Measurements from ENCODE around the gene VMA21. TPM values are rescaled to one million over a fixed set of nuclear protein-coding genes. Genes with fewer than 3 reads are reported as not detected.

Gene VMA21, protein sequence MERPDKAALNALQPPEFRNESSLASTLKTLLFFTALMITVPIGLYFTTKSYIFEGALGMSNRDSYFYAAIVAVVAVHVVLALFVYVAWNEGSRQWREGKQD
- 30.7 TPM for total RNA-seq

DNA sequence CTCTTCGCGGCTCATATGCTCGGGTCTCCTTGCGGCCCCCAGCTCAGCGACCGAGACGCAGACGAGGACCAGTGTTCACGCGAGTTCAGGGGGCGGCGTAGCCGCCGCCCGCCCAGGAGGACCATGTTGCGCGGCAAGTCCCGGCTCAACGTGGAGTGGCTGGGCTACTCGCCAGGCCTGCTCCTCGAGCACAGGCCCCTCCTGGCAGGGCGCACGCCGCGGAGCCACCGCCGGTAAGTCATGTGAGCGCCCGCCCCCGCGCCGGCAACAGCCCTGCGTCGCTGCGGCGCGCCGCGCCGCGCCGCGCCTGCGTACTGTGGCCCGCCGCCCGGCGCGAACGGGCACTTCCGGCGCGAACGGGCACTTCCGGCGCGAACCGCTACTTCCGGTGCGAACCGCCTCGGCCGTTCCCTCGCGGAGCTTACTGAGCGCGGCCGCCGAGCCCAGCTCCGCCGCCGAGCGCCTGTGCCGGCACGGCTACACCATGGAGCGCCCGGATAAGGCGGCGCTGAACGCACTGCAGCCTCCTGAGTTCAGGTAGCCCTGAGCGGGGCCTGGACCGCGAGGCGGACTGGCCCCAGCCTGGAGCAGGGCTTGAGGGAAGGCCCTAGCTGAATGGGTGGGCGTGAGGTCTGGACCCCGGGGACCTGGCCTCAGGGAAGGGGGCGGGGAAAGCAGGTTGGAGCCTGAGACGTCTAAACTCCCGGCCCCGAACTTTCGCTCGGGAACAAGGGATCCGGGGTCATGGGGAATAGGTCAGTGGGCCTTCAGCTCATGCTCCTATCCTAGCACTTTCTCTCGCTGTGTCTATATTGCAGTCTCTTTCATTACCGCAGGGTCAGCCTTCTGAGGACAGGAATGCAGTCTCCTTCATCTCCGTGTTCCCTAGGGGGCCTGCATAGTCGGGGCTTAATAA, at the start of gene VMA21:
Gene VMA21 (plus strand): TSS at position 382 of the 916 bp plus-strand sequence. CDS start 103 bp downstream, at position 485.
- DNase-seq, result peak; percentile 91

DNA sequence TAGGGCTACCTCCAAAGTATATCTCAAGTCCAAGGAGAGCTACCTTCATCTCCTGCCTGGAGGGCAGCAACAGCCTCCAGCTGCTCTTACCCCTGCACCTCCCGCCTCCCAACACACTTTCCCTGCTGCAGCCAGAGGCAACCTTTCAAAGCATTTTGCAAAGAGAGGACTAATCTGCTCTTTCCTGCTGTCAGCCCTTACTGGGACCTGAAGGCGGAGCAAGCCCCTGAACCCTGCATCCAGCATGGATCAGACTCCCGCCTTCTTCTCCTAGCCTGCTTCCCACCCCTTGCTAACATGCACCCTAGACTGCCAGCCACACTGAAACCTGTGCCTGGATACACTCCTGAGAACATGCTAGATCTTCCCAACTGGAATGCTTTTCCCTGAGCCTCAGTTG, 37.7 kb upstream of the VMA21 start:
- DNase-seq, result no peak

DNA sequence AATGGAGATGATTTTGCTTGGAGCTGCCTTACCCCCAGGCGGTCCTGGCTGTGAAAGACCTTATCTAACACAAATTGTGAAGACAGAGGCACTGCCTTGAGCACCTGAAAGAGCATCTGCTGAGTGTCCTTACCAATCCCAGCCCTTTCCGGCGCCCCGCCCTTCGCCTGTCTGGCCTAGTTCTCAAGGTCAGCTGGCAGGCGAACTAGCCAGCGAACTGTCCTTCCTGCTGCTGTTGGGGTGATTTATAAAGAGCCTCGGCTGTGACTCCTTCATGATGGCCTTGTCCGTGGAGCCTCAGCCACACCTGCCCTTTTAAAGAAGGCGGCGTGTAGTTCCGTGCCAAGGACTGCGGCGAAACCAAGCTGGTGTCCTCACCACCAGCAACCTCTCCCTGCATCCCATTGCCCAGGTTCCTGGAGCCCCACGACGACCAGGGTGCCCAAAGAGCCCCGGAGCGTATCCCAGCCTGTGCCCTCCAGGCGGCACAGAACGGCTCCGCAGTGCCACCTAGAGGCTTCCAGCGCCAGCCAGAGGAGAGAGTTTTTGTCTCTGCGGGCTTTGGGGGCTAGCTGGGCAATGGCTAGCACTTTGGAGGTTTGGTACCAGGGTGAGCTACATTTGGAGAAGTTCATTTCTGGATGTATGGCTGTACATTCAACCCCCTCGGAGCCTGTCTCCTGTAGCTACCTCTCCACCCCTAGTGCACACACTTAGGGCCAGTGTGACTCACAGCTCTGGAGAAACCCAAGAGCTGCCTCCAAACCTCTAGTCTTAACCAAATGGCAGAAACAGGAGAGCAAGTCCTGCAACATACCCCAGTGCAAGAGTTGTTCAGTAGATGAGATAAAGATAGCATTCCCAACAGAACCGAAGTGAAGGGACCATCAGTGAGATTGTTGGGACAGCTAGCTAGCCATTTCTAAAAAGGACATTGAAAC, 36.8 kb upstream of the VMA21 start:
- DNase-seq, result peak; percentile 32

DNA sequence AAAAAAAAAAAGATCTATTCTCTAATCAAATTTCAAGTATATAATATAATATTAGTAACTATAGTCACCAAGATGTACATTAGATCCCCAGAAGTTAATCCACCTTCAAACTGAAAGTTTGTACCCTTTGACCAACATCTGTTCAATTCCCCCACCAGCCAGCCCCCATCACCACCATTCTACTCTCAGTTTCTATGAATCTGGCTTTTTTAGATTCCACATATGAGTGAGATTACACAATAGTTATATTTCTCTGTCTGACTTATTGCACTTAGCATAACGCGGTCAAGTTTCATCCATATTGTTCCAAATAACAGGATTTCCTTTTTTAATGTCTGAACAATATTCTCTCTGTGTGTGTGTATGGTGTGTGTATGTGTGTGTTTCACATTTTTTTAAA, 33.7 kb upstream of the VMA21 start:
- DNase-seq, result no peak

DNA sequence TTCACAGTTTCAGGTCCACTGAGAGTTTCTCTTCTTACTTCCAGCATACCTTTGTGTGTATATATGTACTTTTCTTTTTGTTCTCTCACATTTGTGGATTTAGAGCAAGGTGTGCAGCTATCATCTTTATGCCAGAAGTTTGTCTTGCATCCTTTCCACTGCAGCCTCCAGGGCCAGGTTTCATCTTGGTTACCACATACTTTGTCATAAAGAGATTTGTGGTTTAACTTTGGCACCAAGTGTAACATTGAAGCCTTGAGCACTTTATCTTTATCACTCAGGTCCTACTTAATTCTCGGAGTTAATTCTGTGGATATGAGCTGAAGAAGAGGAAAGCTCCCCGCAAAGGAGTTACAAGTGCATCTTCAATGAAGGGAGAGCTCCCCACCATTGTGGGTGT, 31.4 kb upstream of the VMA21 start:
- DNase-seq, result no peak

DNA sequence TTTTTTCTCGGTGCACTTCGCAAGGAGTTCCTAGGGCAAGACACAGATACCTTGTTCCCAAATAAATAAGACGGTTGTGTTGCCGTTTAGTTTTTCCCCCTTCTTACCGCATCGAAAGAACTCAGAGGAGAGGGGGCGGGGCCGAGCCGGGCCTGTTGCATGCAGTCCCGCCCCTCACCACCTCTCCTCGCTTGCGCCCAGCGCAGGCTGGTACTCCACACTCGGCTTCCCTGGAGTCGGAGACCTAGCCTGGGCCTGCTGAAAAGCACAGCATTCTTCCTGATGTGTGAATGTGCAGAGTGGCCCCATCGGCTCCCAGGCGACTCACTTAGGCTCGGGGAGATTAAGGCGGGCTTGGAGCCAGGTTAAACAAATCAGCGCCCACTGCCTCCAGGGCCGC, 26.1 kb upstream of the VMA21 start:
- no peak for DNase-seq

DNA sequence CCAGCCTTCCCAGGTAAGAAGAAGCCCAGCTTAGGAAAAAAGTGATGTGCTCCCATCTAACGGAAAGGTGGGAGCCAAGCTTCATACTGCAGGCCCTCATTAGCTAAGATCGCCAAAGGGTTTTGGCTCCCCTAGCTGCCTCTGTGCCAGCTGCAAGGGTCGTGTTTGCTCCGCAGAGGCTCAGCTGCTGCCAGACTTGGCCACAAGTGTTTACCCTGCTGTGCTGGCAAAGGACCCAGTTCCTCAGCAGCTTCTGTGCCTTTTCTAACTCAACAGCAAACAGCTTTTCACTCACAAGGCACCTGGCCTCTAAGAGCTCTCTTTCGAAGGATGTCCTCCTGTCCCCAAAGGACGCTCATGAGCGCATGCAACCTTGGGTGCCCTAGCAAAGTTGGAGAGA, 12.2 kb upstream of the VMA21 start:
- DNase-seq, result peak; percentile 84

DNA sequence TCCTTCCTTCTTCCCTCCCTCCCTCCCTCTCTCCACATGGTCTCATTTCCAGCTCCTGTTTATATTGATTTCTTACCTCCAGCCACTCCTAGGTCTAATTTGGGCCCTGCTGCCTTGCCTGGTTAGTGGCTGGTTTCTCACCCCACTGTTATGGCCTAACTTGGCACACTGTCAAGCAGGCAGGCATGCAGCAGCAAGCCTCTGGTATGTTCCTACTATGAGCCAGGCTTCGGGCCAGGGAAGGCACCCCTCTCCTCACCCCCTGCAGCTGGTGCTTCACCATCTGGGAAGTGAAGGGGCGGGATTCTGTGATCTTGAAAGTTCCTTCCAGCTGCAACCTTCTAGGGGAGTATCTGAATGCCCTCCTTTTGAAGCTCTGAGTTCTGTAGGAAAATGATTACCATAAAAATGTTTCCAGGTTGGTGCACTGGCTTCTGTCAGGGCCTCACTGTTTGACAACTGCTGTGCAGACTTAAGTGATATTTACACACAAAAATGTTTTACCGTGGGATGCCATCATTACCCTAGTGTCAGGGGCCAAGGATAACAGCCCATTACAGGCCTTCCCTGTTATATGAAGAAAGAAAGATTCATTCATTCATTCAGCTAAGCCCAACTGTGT, 10.1 kb upstream of the VMA21 start:
- peak; percentile 73 for DNase-seq

DNA sequence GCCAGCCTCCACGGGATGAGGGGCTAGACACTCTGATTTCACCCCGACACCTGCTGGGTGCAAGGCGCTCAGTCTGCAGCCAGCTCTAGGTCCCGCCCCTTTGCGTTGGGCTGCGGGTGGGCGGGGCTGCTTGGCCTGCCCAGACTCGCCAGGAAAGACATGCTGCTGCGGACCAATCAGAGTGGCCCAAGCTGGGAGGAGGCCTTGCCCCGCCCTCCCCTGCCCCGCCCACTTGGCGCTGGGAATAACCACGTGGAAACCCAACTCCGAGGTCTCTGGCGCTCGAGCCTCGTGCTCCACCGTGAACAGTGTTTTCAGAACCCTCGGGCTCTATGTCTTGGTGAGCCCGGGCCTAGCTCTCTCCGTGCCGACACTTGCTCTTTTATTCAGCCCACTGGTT, 5.3 kb upstream of the VMA21 start:
- no peak for DNase-seq

DNA sequence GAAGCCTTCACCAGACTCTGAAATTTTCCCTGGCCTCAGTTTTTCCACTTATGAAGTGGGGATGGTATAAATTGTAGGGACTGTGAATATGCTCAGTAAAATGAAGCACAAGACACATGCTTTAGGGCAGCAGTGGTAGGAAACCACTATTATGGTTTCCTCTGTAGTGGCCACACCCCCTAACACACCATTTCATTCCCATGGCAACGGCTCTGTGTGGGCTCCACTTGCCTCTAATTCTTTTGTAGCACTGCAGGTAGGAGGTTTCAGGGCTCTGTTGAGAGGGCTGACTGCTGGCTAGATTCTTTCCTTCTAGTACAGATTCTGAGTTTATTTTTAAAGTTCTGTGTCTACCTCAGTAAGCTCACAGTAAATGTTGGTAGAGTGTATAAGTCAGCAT, 3.5 kb upstream of the VMA21 start:
- DNase-seq, result no peak

DNA sequence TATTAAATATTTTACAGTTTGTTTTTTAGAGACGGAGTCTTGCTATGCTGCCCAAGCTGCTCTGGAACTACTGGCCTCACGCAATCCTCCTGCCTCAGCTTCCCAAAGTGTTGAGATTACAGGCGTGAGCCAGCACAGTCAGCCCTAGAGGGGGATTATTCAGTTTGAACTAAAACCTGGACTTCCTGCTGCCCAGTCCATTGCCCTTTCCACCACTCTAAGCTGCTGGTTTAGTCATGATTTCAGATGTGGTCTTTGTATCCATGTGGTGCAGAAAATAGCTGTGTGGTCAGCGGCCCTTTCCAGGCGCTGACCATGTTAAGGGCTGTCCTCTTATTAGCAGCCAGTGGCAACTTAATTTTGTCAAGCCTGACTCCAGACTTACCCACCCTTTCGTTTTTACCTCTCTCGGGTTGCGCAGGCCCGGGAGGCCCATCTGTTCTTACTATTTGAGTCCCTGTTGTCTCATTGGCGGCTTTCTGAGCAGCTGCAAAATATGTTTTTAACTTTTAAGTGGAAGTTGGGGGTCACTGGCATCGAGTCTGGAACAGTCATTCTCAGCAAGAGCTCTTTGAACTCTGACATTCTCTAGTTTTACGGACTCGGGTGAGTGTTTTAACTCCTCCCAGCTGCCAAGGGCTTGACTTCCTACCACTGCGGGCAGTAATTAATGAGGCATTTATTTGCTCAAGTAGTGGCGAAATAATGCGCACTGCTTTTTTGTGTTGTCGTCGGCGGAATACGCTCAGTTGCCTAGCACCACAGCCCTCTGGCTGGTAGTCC, 773 bp upstream of the VMA21 start:
- peak; percentile 73 for DNase-seq

DNA sequence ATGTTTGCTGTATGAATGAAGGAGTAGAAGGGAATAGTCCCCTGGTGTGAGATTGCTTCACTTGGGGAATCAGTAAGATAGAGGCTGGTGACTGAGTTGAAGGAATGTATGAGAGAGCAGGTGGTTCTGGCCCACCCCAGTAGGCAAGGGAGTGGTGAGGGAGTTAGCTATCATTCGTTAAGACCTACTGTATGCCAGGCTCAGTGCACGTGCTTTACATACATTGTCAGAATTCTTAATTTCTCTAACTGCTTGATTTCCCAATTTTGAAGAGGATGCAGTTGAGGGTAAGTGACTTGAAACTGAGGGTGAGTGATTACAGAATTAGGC, 700 bp downstream of the VMA21 start:
- peak; percentile 3 for DNase-seq

DNA sequence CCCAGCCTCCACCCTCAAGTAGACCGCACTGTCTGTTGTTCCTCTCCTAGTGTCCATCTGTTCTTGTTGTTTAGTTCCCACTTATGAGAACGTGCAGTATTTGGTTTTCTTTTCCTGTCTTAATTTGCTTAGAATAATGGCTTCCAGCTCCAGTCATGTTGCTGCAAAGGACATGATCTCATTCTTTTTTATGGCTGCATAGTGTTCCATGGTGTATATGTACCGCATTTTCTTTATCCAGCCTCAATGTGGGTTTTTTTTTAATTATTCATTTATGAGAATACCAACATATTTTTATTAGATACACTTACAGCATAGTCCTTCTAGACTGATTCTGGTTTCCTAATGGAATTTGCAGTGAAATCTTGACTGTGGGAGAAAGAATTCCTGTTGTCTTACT, 1.3 kb downstream of the VMA21 start:
- DNase-seq, result no peak

DNA sequence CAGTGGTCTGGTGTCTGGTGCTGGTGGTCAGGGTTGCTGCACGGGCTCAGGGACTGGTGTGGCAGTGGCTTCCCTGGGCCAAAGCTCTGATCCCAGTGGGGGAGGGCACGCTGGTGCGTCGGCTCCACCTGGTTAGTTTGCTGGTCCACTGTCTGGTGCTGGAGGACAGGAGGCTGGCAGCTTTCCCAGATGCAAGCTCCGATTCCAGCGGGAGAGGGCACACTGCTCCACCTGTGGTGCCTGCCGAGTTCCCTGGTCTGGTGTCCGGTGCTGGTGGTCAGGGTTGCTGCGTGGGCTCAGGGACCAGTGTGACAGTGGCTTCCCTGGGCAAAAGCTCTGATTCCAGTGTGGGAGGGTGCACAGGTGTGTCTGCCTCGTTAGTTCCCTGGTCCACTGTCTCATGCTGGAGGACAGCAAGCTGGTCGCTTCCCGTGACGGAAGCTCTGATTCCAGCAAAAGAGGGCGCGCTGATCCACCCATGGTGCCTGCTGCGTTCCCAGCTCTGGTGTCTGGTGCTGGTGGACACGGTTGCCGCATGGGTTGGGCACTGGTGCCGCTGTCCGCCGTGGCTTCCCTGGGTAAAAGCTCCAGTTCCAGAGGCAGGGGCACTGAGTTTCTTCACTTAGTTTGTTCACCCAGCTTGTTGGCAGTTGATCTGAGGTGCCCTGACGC, 5.8 kb downstream of the VMA21 start:
- DNase-seq, result peak; percentile 12

DNA sequence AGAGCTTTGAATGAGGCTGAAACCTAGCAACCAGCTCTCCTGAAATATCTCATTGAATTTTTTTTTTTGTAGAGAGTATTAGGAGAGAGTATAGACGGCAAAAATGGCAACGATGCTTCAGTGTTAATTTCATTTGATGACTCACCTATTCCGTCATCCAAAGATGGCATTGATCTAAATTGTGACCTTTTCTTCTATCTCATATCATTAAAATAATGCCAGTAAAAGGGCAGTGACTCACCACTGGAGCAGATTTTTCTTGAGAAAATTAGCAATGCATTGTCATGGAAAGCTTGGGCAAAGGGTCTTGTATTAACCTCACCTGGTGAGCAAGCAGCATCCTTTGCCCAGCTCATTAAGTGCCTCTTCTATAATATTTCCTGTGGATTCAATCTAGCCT, 19.6 kb downstream of the VMA21 start:
- no peak for DNase-seq

DNA sequence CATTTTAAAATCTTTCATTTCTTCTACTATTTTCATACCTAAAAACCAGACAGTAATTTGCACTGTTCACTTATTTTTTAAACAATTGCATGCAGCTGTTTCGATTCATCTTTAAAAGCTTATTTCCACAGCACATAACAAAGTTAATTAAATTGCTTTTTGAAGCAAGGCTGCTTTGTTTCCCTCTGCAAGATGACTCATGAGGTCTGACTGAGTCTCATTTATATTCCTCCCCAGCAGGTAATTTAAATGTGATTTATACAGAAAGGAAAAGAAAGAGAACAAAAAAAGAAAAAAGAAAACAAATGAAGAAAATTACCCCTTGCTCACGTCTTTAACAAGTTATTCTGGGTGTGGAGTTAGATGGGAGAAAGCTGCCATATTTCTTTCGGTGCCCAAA, 22.8 kb downstream of the VMA21 start:
- DNase-seq, result no peak

DNA sequence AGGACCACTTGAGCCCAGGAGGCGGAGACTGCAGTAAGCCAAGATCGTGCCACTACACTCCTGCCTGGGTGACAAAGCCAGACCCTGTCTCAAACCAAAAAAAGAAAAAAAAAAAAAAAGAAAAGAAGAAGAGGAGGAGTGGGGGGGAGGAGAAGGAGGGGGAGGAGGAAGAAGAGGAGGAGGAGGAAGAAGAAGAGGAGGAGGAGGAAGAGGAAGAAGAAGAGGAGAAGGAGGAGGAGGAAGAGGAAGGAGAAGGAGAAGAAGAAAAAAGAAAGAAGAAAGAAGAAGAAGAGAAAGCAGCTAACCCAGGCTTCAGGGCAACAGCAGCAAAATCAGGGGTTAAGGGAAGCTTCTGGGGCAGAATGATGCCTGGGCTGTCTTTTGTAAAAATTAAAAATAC, 27.5 kb downstream of the VMA21 start:
- no peak for DNase-seq

DNA sequence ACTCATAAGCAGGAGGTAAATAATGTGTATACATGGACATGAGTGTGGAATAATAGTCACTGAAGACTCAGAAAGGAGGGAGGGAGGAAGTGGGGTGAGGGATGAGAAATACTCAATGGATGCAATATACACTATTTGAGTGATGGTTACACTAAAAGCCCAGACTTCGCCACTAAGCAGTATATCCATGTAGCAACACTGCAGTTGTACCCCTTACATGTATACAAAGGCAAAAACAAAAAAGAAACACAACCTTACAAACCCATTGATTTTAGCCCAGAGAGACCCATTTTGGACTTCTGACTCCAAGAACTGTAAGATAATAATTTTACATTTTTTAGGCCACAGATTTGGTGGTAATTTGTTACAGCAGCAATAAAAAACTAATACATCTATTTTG, 51.5 kb downstream of the VMA21 start:
- DNase-seq, result no peak

DNA sequence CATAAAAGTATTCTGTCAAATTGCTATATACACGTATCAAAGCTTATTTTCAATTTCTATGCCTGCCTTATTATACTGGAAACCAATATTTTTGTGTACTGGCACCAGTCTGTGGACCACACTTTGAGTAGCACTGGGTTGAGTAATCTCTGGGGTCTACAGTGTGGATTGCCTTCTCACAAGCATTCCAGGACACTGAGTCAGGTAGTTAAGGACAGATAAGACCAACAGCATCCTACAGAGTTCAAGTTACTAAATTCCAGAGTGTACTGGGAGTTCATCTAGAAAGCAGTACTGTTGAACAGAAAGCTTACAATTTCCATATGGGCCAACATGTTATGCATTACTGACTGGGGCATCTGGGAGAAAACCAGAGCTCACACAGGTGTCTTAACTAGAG, 61.8 kb downstream of the VMA21 start:
- no peak for DNase-seq

All from tongue (tissue), 2 donors.